ENCODE results near the gene SLC25A33.
A peak's percentile ranks its signal among the peaks of the same experiment; 100 is the strongest.

SLC25A33 gene

DNA sequence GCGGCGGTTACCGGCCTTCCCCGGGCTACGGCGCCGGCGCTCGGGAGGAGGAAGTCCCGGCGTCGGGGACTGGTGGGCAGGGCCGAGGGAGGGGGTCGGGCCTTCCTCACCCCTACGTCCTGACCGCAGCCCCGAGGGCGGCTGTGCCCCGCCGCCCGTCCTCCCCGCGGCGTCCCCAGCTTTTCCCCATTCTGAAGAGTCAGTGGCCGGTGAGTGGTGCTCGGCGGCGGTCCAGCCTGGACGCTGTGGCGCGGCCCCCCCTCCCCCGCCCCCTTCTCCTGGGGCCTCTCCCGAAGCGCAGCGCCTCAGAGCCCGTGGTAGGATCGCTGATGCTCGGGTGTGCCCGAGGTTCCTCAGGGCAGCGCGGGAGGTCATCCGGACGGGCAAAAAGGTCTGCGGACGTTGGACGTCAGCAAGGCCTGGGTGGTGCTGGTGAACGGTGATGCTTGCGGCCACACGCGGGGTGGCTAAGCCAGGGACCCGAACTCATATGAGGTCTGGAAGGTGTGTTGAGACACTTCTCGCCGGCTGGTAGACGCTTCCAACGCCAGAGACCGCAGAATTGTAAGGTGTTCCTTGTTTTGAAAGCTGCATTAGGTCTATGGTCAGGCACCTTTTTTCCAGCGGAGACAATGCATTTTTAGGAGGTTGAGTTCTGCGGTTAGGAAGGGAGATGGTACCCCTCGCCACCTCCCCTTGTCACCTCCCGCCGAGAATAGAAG lies 725 bp downstream of the SLC25A33 start (continued):
- TF ChIP-seq, protein P1, sequence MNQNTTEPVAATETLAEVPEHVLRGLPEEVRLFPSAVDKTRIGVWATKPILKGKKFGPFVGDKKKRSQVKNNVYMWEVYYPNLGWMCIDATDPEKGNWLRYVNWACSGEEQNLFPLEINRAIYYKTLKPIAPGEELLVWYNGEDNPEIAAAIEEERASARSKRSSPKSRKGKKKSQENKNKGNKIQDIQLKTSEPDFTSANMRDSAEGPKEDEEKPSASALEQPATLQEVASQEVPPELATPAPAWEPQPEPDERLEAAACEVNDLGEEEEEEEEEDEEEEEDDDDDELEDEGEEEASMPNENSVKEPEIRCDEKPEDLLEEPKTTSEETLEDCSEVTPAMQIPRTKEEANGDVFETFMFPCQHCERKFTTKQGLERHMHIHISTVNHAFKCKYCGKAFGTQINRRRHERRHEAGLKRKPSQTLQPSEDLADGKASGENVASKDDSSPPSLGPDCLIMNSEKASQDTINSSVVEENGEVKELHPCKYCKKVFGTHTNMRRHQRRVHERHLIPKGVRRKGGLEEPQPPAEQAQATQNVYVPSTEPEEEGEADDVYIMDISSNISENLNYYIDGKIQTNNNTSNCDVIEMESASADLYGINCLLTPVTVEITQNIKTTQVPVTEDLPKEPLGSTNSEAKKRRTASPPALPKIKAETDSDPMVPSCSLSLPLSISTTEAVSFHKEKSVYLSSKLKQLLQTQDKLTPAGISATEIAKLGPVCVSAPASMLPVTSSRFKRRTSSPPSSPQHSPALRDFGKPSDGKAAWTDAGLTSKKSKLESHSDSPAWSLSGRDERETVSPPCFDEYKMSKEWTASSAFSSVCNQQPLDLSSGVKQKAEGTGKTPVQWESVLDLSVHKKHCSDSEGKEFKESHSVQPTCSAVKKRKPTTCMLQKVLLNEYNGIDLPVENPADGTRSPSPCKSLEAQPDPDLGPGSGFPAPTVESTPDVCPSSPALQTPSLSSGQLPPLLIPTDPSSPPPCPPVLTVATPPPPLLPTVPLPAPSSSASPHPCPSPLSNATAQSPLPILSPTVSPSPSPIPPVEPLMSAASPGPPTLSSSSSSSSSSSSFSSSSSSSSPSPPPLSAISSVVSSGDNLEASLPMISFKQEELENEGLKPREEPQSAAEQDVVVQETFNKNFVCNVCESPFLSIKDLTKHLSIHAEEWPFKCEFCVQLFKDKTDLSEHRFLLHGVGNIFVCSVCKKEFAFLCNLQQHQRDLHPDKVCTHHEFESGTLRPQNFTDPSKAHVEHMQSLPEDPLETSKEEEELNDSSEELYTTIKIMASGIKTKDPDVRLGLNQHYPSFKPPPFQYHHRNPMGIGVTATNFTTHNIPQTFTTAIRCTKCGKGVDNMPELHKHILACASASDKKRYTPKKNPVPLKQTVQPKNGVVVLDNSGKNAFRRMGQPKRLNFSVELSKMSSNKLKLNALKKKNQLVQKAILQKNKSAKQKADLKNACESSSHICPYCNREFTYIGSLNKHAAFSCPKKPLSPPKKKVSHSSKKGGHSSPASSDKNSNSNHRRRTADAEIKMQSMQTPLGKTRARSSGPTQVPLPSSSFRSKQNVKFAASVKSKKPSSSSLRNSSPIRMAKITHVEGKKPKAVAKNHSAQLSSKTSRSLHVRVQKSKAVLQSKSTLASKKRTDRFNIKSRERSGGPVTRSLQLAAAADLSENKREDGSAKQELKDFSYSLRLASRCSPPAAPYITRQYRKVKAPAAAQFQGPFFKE (tag by site-specific recombination; IDR thresholded peaks at IDR 0.05; ENCODE audit: borderline replicate concordance), result no peak
- TF ChIP-seq ZNF558 (tag by site-specific recombination; IDR thresholded peaks at IDR 0.05) (no peak), GLI2 (tag by site-specific recombination; IDR thresholded peaks at IDR 0.05; ENCODE audit: borderline replicate concordance, low read depth) (no peak), ZNF623 (tag by site-specific recombination; IDR thresholded peaks at IDR 0.05) (no peak), ZNF341 (tag by site-specific recombination; IDR thresholded peaks at IDR 0.05; ENCODE audit: low read depth) (peak; percentile 59; the same call in 1 of the 2 replicates), ZNF530 (tag by site-specific recombination; IDR thresholded peaks at IDR 0.05; ENCODE audit: low read depth) (no peak), ZNF248 (tag by site-specific recombination; IDR thresholded peaks at IDR 0.05) (no peak), ZNF274 (IDR thresholded peaks at IDR 0.05; ENCODE audit: low read length) (no peak), ZNF274 (tag by site-specific recombination; IDR thresholded peaks at IDR 0.05; ENCODE audit: borderline replicate concordance) (no peak), ZNF184 (tag by site-specific recombination; IDR thresholded peaks at IDR 0.05) (no peak), ZFHX2 (tag by site-specific recombination; conservative IDR thresholded peaks at IDR 0.05) (peak; percentile 65), ZSCAN30 (tag by site-specific recombination; IDR thresholded peaks at IDR 0.05) (no peak; the same call in 1 of the 2 replicates), GLIS2 (tag by site-specific recombination; IDR thresholded peaks at IDR 0.05) (peak; percentile 97), ZNF677 (tag by site-specific recombination; IDR thresholded peaks at IDR 0.05) (no peak), ZNF350 (tag by site-specific recombination; IDR thresholded peaks at IDR 0.05) (no peak), ZNF629 (tag by site-specific recombination; IDR thresholded peaks at IDR 0.05) (peak; percentile 44; the same call in 1 of the 2 replicates), RBAK (tag by site-specific recombination; IDR thresholded peaks at IDR 0.05) (no peak), SP2 (tag by site-specific recombination; IDR thresholded peaks at IDR 0.05) (peak; percentile 69)
- TF ChIP-seq, protein P2, sequence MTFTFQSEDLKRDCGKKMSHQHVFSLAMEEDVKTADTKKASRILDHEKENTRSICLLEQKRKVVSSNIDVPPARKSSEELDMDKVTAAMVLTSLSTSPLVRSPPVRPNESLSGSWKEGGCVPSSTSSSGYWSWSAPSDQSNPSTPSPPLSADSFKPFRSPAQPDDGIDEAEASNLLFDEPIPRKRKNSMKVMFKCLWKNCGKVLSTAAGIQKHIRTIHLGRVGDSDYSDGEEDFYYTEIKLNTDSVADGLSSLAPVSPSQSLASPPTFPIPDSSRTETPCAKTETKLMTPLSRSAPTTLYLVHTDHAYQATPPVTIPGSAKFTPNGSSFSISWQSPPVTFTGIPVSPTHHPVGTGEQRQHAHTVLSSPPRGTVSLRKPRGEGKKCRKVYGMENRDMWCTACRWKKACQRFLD (tag by site-specific recombination; IDR thresholded peaks at IDR 0.05), result no peak
- TF ChIP-seq, protein P3, sequence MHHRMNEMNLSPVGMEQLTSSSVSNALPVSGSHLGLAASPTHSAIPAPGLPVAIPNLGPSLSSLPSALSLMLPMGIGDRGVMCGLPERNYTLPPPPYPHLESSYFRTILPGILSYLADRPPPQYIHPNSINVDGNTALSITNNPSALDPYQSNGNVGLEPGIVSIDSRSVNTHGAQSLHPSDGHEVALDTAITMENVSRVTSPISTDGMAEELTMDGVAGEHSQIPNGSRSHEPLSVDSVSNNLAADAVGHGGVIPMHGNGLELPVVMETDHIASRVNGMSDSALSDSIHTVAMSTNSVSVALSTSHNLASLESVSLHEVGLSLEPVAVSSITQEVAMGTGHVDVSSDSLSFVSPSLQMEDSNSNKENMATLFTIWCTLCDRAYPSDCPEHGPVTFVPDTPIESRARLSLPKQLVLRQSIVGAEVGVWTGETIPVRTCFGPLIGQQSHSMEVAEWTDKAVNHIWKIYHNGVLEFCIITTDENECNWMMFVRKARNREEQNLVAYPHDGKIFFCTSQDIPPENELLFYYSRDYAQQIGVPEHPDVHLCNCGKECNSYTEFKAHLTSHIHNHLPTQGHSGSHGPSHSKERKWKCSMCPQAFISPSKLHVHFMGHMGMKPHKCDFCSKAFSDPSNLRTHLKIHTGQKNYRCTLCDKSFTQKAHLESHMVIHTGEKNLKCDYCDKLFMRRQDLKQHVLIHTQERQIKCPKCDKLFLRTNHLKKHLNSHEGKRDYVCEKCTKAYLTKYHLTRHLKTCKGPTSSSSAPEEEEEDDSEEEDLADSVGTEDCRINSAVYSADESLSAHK (tag by site-specific recombination; IDR thresholded peaks at IDR 0.05), result no peak
- TF ChIP-seq, protein P4, sequence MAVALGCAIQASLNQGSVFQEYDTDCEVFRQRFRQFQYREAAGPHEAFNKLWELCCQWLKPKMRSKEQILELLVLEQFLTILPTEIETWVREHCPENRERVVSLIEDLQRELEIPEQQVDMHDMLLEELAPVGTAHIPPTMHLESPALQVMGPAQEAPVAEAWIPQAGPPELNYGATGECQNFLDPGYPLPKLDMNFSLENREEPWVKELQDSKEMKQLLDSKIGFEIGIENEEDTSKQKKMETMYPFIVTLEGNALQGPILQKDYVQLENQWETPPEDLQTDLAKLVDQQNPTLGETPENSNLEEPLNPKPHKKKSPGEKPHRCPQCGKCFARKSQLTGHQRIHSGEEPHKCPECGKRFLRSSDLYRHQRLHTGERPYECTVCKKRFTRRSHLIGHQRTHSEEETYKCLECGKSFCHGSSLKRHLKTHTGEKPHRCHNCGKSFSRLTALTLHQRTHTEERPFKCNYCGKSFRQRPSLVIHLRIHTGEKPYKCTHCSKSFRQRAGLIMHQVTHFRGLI (tag by site-specific recombination; IDR thresholded peaks at IDR 0.05), result 0 out of 2 replicates have a peak, but pooled peaks have one; percentile 16
- TF ChIP-seq, protein P5, sequence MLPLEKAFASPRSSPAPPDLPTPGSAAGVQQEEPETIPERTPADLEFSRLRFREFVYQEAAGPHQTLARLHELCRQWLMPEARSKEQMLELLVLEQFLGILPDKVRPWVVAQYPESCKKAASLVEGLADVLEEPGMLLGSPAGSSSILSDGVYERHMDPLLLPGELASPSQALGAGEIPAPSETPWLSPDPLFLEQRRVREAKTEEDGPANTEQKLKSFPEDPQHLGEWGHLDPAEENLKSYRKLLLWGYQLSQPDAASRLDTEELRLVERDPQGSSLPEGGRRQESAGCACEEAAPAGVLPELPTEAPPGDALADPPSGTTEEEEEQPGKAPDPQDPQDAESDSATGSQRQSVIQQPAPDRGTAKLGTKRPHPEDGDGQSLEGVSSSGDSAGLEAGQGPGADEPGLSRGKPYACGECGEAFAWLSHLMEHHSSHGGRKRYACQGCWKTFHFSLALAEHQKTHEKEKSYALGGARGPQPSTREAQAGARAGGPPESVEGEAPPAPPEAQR (tag by site-specific recombination; IDR thresholded peaks at IDR 0.05), result no peak
- TF ChIP-seq, protein P6, sequence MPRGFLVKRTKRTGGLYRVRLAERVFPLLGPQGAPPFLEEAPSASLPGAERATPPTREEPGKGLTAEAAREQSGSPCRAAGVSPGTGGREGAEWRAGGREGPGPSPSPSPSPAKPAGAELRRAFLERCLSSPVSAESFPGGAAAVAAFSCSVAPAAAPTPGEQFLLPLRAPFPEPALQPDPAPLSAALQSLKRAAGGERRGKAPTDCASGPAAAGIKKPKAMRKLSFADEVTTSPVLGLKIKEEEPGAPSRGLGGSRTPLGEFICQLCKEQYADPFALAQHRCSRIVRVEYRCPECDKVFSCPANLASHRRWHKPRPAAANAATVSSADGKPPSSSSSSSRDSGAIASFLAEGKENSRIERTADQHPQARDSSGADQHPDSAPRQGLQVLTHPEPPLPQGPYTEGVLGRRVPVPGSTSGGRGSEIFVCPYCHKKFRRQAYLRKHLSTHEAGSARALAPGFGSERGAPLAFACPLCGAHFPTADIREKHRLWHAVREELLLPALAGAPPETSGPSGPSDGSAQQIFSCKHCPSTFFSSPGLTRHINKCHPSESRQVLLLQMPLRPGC (tag by site-specific recombination; IDR thresholded peaks at IDR 0.05), result no peak
- TF ChIP-seq, protein P7, sequence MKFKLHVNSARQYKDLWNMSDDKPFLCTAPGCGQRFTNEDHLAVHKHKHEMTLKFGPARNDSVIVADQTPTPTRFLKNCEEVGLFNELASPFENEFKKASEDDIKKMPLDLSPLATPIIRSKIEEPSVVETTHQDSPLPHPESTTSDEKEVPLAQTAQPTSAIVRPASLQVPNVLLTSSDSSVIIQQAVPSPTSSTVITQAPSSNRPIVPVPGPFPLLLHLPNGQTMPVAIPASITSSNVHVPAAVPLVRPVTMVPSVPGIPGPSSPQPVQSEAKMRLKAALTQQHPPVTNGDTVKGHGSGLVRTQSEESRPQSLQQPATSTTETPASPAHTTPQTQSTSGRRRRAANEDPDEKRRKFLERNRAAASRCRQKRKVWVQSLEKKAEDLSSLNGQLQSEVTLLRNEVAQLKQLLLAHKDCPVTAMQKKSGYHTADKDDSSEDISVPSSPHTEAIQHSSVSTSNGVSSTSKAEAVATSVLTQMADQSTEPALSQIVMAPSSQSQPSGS (tag by site-specific recombination; IDR thresholded peaks at IDR 0.05; ENCODE audit: low read depth), result no peak

Measured in HEK293 (cell line).